HepG2 (cell line): ENCODE results near the gene TEDC1. TPM values are rescaled to one million over a fixed set of nuclear protein-coding genes. Genes with fewer than 3 reads are reported as not detected.
A peak's percentile ranks its signal among the peaks of the same experiment; 100 is the strongest.

Experiments
- AGO2 ChIP-seq: fragments of 200-400 bp; formaldehyde crosslinking; optimal IDR thresholded peaks from 2 replicates; pipeline ENCODE3; 2017; ENCODE audit warnings: mild to moderate bottlenecking, low read depth, low read length, moderate library complexity
- ARNT ChIP-seq: fragments of 450-650 bp; IDR thresholded peaks from 2 replicates; pipeline ENCODE4 v1.6.1; 2017
- BCL3 ChIP-seq: sonication (generic); formaldehyde crosslinking; IDR thresholded peaks from 2 replicates; pipeline ENCODE4 v1.5.1; 2020; ENCODE audit warnings: mild to moderate bottlenecking, missing genetic modification reagents, moderate library complexity
- CC2D1A ChIP-seq: sonication (generic); formaldehyde crosslinking; IDR thresholded peaks from 2 replicates; pipeline ENCODE4 v1.8.1; 2023; ENCODE audit warnings: mild to moderate bottlenecking, missing genetic modification reagents
- DBP ChIP-seq: sonication (generic); formaldehyde crosslinking; IDR thresholded peaks from 2 replicates; pipeline ENCODE4 v1.4.0; 2020; ENCODE audit warnings: missing genetic modification reagents; ENCODE audit errors: not compliant biosample characterization
- DRAP1 ChIP-seq: IDR thresholded peaks from 2 replicates; pipeline ENCODE4 v1.6.1; 2016; ENCODE audit warnings: missing genetic modification reagents, missing compliant biosample characterization
- ETV5 ChIP-seq: IDR thresholded peaks from 2 replicates; pipeline ENCODE4 v1.6.1; 2018; ENCODE audit warnings: missing biosample characterization, missing genetic modification reagents, inconsistent platforms, borderline replicate concordance
- GLI4 ChIP-seq: sonication (generic); formaldehyde crosslinking; IDR thresholded peaks from 2 replicates; pipeline ENCODE4 v1.5.1; 2020; ENCODE audit warnings: missing genetic modification reagents, mild to moderate bottlenecking, moderate library complexity, borderline replicate concordance
- HNRNPL ChIP-seq: fragments of 200-400 bp; formaldehyde crosslinking; IDR thresholded peaks from 2 replicates; pipeline ENCODE4 v1.6.1; 2017; ENCODE audit warnings: mild to moderate bottlenecking, low read depth, low read length
- MLX ChIP-seq: IDR thresholded peaks from 2 replicates; pipeline ENCODE4 v1.6.1; 2016
- MXD3 ChIP-seq: IDR thresholded peaks from 2 replicates; pipeline ENCODE4 v1.6.1; 2016; ENCODE audit warnings: mild to moderate bottlenecking, missing biosample characterization, missing genetic modification reagents
- NAIF1 ChIP-seq: sonication (generic); formaldehyde crosslinking; IDR thresholded peaks from 2 replicates; pipeline ENCODE4 v1.5.0; 2020; ENCODE audit warnings: mild to moderate bottlenecking, missing genetic modification reagents, borderline replicate concordance
- NR2F1 ChIP-seq, 2 experiments: fragments of 450-650 bp in 1 of 2; formaldehyde crosslinking in 1 of 2; IDR thresholded peaks; 2 replicates each; pipeline versions ENCODE4 v1.5.0 to v1.6.1; 2016 to 2020; ENCODE audit warnings: mild to moderate bottlenecking in 1 of 2, missing compliant biosample characterization in 1 of 2, missing genetic modification reagents in 1 of 2, moderate library complexity in 1 of 2
- PITX1 ChIP-seq: sonication (generic); formaldehyde crosslinking; IDR thresholded peaks from 2 replicates; pipeline ENCODE4 v1.5.1; 2020; ENCODE audit warnings: mild to moderate bottlenecking, missing genetic modification reagents
- RAD21 ChIP-seq: fragments of 450-650 bp; formaldehyde crosslinking; IDR thresholded peaks from 2 replicates; pipeline ENCODE4 v1.5.0; 2020; ENCODE audit warnings: mild to moderate bottlenecking
- RNF2 ChIP-seq: fragments of 450-650 bp; conservative IDR thresholded peaks from 2 replicates; pipeline ENCODE4 v1.6.1; 2016; ENCODE audit warnings: low read depth
- TAF15 ChIP-seq: fragments of 200-400 bp; formaldehyde crosslinking; IDR thresholded peaks from one replicate; pipeline ENCODE4 v1.6.1; 2018; ENCODE audit warnings: mild to moderate bottlenecking, low read depth, low read length; ENCODE audit not compliant: poor library complexity, severe bottlenecking
- TMF1 ChIP-seq: sonication (generic); formaldehyde crosslinking; IDR thresholded peaks from 2 replicates; pipeline ENCODE4 v1.8.1; 2022; ENCODE audit warnings: low read depth, missing genetic modification reagents
- TP53 ChIP-seq: sonication (generic); formaldehyde crosslinking; conservative IDR thresholded peaks from 2 replicates; pipeline ENCODE4 v1.4.0; 2020; ENCODE audit warnings: missing genetic modification reagents
- ZKSCAN1 ChIP-seq: fragments of 150-350 bp; IDR thresholded peaks from 2 replicates; pipeline ENCODE4 v1.6.1; 2014; ENCODE audit warnings: low read length
- ZNF234 ChIP-seq: sonication (generic); formaldehyde crosslinking; conservative IDR thresholded peaks from 2 replicates; pipeline ENCODE4 v1.5.1; 2020; ENCODE audit warnings: mild to moderate bottlenecking, missing genetic modification reagents
- ZNF274 ChIP-seq: sonication (generic); formaldehyde crosslinking; IDR thresholded peaks from 2 replicates; pipeline ENCODE4 v1.5.1; 2020; ENCODE audit warnings: mild to moderate bottlenecking, missing genetic modification reagents
- ZNF552 ChIP-seq: sonication (generic); formaldehyde crosslinking; IDR thresholded peaks from 2 replicates; pipeline ENCODE4 v1.9.0; 2022; ENCODE audit warnings: missing genetic modification reagents, mild to moderate bottlenecking, borderline replicate concordance
- ZNF615 ChIP-seq: sonication (generic); formaldehyde crosslinking; IDR thresholded peaks from 2 replicates; pipeline ENCODE4 v1.5.0; 2020; ENCODE audit warnings: mild to moderate bottlenecking, missing genetic modification reagents, borderline replicate concordance
- ZUFSP ChIP-seq: sonication (generic); formaldehyde crosslinking; IDR thresholded peaks from 2 replicates; pipeline ENCODE4 v1.9.0; 2021; ENCODE audit warnings: missing genetic modification reagents, mild to moderate bottlenecking, borderline replicate concordance
- polyA plus RNA-seq, 8 experiments: library from polyadenylated mRNA; depleted of rRNA in 3 of 8; stranded (reverse) in 7 of 8; unstranded in 1 of 8; fragments of >200 nt; fragmentation: Illumina TruSeq in 4 of 8; extraction: Trizol in 4 of 8; gene quantifications; 2 replicates each; pipeline versions ENCODE4 v1.2.1 to v1.2.3, GENCODE V29; 2011 to 2016; ENCODE audit warnings: low read depth in 4 of 8, missing spikeins in 1 of 8, mixed read lengths in 1 of 8; ENCODE audit not compliant: insufficient read depth in 1 of 8
- total RNA-seq, 5 experiments: library from RNA; depleted of rRNA; stranded (reverse); fragments of >200 nt; fragmentation: Illumina TruSeq; extraction: Trizol; gene quantifications; 2 replicates each; pipeline ENCODE4 v1.2.3, GENCODE V29; 2016; ENCODE audit warnings: low read depth in 1 of 5

The TEDC1 gene
- total and polyA plus RNA-seq, 2 of the 13 experiments (the other 11 are each of a cell fraction or from before 2014, with no cell fraction given): 5.7 to 27.4 TPM

- TF ChIP-seq BCL3 (CRISPR knock-in tag) (no peak), NAIF1 (CRISPR knock-in tag) (no peak), RNF2 (no peak), TAF15 (peak; percentile 67), CC2D1A (CRISPR knock-in tag) (no peak), GLI4 (CRISPR knock-in tag) (no peak), MLX (no peak), RAD21 (no peak), DBP (no peak), NR2F1 (CRISPR knock-in tag; IDR thresholded peaks at IDR 0.05) (no peak), ETV5 (no peak), HNRNPL (no peak), MXD3 (CRISPR knock-in tag) (no peak), TP53 (CRISPR knock-in tag) (no peak), TMF1 (CRISPR knock-in tag) (peak; percentile 52; the same call in 1 of the 2 replicates), DRAP1 (CRISPR knock-in tag) (no peak), ZNF615 (no peak), ZNF552 (0 out of 2 replicates have a peak, but pooled peaks have one; percentile 30), ZUFSP (no peak), ZNF234 (CRISPR knock-in tag) (no peak), ZNF274 (CRISPR knock-in tag) (no peak), ZKSCAN1 (no peak), AGO2 (peak; percentile 83), ARNT (no peak), PITX1 (CRISPR knock-in tag) (peak; percentile 50; the same call in 1 of the 2 replicates)
Measured at GRCh38 chr14:105495101-105495989, 4.3 kb downstream of the TEDC1 start (continued).
